Activated CD4-positive, alpha-beta T cell treated with anti-CD3 and anti-CD28 coated beads, Interleukin-2, amount 10 ng/mL, durations not matched to agents 7 days and 5 days (primary cell): ENCODE results near the gene NAP1L4. TPM values are rescaled to one million over a fixed set of nuclear protein-coding genes. Genes with fewer than 3 reads are reported as not detected.

ENCODE experiments used
- CTCF ChIA-PET: fragments of 350-600 bp; sonication (Branson Sonifier 250); formaldehyde crosslinking; loops from one replicate; lab custom pipeline; 2021; ENCODE audit warnings: antibody characterized with exemption; lab: Charles Lee
- POLR2A ChIA-PET: fragments of 350-600 bp; sonication (Branson Sonifier 250); formaldehyde crosslinking; loops from one replicate; lab custom pipeline; 2021; ENCODE audit warnings: antibody characterized with exemption; lab: Charles Lee
- DNase-seq: peaks from one replicate; pipeline ENCODE4 v3.0.0-alpha.2; 2020
- H3K27ac Mint-ChIP-seq: one replicate; pipeline ENCODE4 v1.8.0; 2021; ENCODE audit warnings: mild to moderate bottlenecking, moderate library complexity, mixed read lengths
- H3K27me3 Mint-ChIP-seq: one replicate; pipeline ENCODE4 v1.8.0; 2021; ENCODE audit warnings: mixed read lengths
- H3K36me3 Mint-ChIP-seq: one replicate; pipeline ENCODE4 v1.8.0; 2021; ENCODE audit warnings: low read depth, mixed read lengths
- H3K4me1 Mint-ChIP-seq: one replicate; pipeline ENCODE4 v1.8.0; 2021; ENCODE audit warnings: mixed read lengths
- H3K4me3 Mint-ChIP-seq: one replicate; pipeline ENCODE4 v1.8.0; 2021; ENCODE audit warnings: mild to moderate bottlenecking, moderate library complexity, mixed read lengths
- H3K9me3 Mint-ChIP-seq: one replicate; pipeline ENCODE4 v1.8.0; 2021; ENCODE audit warnings: mixed read lengths
- total RNA-seq, 2 experiments: library from RNA; stranded (reverse); gene quantifications; one replicate each; pipeline ENCODE4 v1.2.3, GENCODE V29; 2021

NAP1L4 gene
- total RNA-seq, result 100 to 1,000 TPM; 354 to 367 TPM

GRCh38 chr11:2992234-2992996 is at the start of gene NAP1L4:
NAP1L4 (minus strand) TSS chr11:2992329; CDS start chr11:2979220, 13,109 bp downstream.
- Mint-ChIP-seq H3K4me1 (peaks cover 24% of the 10 kb centered on the region), H3K27me3 (no peaks in the 10 kb centered on the region), H3K27ac (peak within 1 kb of the TSS; percentile 97), H3K36me3 (peaks cover 39% of the 10 kb centered on the region), H3K9me3 (no peaks in the 10 kb centered on the region), H3K4me3 (peak within 1 kb of the TSS; percentile 96)
- ChIA-PET POLR2A (interaction anchor here (0.7 to 1.0 kb wide), 2 partner anchors 21 to 22 kb away, joined by 4 to 7 read pairs; no protein-coding TSS in a partner anchor), CTCF (interaction anchor here (0.6 to 0.7 kb wide), 2 partner anchors 9 to 22 kb away, joined by 4 to 5 read pairs; no protein-coding TSS in a partner anchor)
- peak; percentile 97 for DNase-seq

GRCh38 chr11:3040881-3041280 is 48.8 kb upstream of the NAP1L4 start:
- no peak overlapping the region for H3K4me3 Mint-ChIP-seq
- no peaks in the 10 kb centered on the region for H3K9me3 Mint-ChIP-seq
- H3K36me3 Mint-ChIP-seq, result peaks cover 56% of the 10 kb centered on the region
- ChIA-PET CTCF (interaction anchor here (1.4 kb wide), 1 partner anchor 51 kb away, joined by 3 read pairs; no protein-coding TSS in a partner anchor), POLR2A (no interaction called here)
- peaks cover 28% of the 10 kb centered on the region for H3K4me1 Mint-ChIP-seq
- no peak overlapping the region for H3K27ac Mint-ChIP-seq
- DNase-seq, result no peak
- H3K27me3 Mint-ChIP-seq, result no peaks in the 10 kb centered on the region

GRCh38 chr11:3037945-3038271 is 45.8 kb upstream of the NAP1L4 start:
- peaks cover 32% of the 10 kb centered on the region for H3K4me1 Mint-ChIP-seq
- no peak overlapping the region for H3K4me3 Mint-ChIP-seq

GRCh38 chr11:3037040-3037944 is 45.2 kb upstream of the NAP1L4 start:
- H3K27ac Mint-ChIP-seq, result peak overlapping the region; percentile 43
- ChIA-PET POLR2A (interaction anchor here (0.7 kb wide), 1 partner anchor 54 kb away, joined by 3 read pairs; no protein-coding TSS in a partner anchor), CTCF (interaction anchor here (1.0 to 3.6 kb wide), 11 partner anchors 8 to 59 kb away, joined by 3 to 24 read pairs (median 4); no protein-coding TSS in a partner anchor)
- peaks cover 68% of the 10 kb centered on the region for H3K36me3 Mint-ChIP-seq
- H3K4me3 Mint-ChIP-seq, result no peak overlapping the region
- no peaks in the 10 kb centered on the region for H3K9me3 Mint-ChIP-seq
- H3K27me3 Mint-ChIP-seq, result no peaks in the 10 kb centered on the region
- peaks cover 37% of the 10 kb centered on the region for H3K4me1 Mint-ChIP-seq
- peak; percentile 55 for DNase-seq

More at GRCh38 chr11:3037945-3038271, 45.8 kb upstream of the NAP1L4 start:
- Mint-ChIP-seq H3K9me3 (no peaks in the 10 kb centered on the region), H3K27ac (peak overlapping the region; percentile 28), H3K36me3 (peaks cover 62% of the 10 kb centered on the region), H3K27me3 (no peaks in the 10 kb centered on the region)
- DNase-seq, result no peak
- ChIA-PET CTCF (interaction anchor here (1.0 to 3.6 kb wide), 10 partner anchors 8 to 52 kb away, joined by 3 to 24 read pairs (median 4); no protein-coding TSS in a partner anchor), POLR2A (interaction anchor here (0.7 kb wide), 1 partner anchor 53 kb away, joined by 3 read pairs; no protein-coding TSS in a partner anchor)

- H3K27ac Mint-ChIP-seq, result peak overlapping the region; percentile 80
- H3K4me3 Mint-ChIP-seq, result no peak overlapping the region
- H3K4me1 Mint-ChIP-seq, result peaks cover 43% of the 10 kb centered on the region
- POLR2A ChIA-PET, result no interaction called here
- peaks cover 68% of the 10 kb centered on the region for H3K36me3 Mint-ChIP-seq
- no peak for DNase-seq
- CTCF ChIA-PET, result interaction anchor here (0.6 to 2.3 kb wide), 7 partner anchors 8 to 60 kb away, joined by 3 to 24 read pairs (median 3); no protein-coding TSS in a partner anchor
- H3K27me3 Mint-ChIP-seq, result no peaks in the 10 kb centered on the region
- H3K9me3 Mint-ChIP-seq, result no peaks in the 10 kb centered on the region
Measured at GRCh38 chr11:3036419-3036818, 44.3 kb upstream of the NAP1L4 start.

- H3K9me3 Mint-ChIP-seq, result no peaks in the 10 kb centered on the region
- H3K4me3 Mint-ChIP-seq, result no peak overlapping the region
- ChIA-PET POLR2A (no interaction called here), CTCF (interaction anchor here (0.6 to 1.4 kb wide), 4 partner anchors 15 to 56 kb away, joined by 3 to 9 read pairs (median 3); no protein-coding TSS in a partner anchor)
- H3K4me1 Mint-ChIP-seq, result peaks cover 54% of the 10 kb centered on the region
- no peaks in the 10 kb centered on the region for H3K27me3 Mint-ChIP-seq
- DNase-seq, result no peak
- H3K36me3 Mint-ChIP-seq, result peaks cover 71% of the 10 kb centered on the region
- no peak overlapping the region for H3K27ac Mint-ChIP-seq
Measured at GRCh38 chr11:3035333-3035732, 43.2 kb upstream of the NAP1L4 start.

- ChIA-PET CTCF (interaction anchor here (0.6 kb wide), 1 partner anchor 44 kb away, joined by 4 read pairs; no protein-coding TSS in a partner anchor), POLR2A (no interaction called here)
- peak overlapping the region; percentile 60 for H3K27ac Mint-ChIP-seq
- H3K9me3 Mint-ChIP-seq, result no peaks in the 10 kb centered on the region
- H3K4me1 Mint-ChIP-seq, result peaks cover 34% of the 10 kb centered on the region
- H3K4me3 Mint-ChIP-seq, result no peak overlapping the region
- H3K27me3 Mint-ChIP-seq, result no peaks in the 10 kb centered on the region
- DNase-seq, result no peak
- H3K36me3 Mint-ChIP-seq, result peaks cover 68% of the 10 kb centered on the region
Measured at GRCh38 chr11:3030289-3031070, 38.4 kb upstream of the NAP1L4 start.

GRCh38 chr11:3028813-3029212 is 36.7 kb upstream of the NAP1L4 start:
- peaks cover 33% of the 10 kb centered on the region for H3K4me1 Mint-ChIP-seq
- CTCF ChIA-PET, result interaction anchor here (1.1 kb wide), 1 partner anchor 9 kb away, joined by 3 read pairs; no protein-coding TSS in a partner anchor

GRCh38 chr11:3026803-3027202 is 34.7 kb upstream of the NAP1L4 start:
- POLR2A ChIA-PET, result no interaction called here
- CTCF ChIA-PET, result interaction anchor here (1.5 kb wide), 1 partner anchor 14 kb away, joined by 5 read pairs; no protein-coding TSS in a partner anchor
- peaks cover 44% of the 10 kb centered on the region for H3K4me1 Mint-ChIP-seq
- H3K9me3 Mint-ChIP-seq, result no peaks in the 10 kb centered on the region
- no peak for DNase-seq
- H3K36me3 Mint-ChIP-seq, result peaks cover 70% of the 10 kb centered on the region
- H3K27ac Mint-ChIP-seq, result no peak overlapping the region
- no peak overlapping the region for H3K4me3 Mint-ChIP-seq
- no peaks in the 10 kb centered on the region for H3K27me3 Mint-ChIP-seq

More at GRCh38 chr11:3028813-3029212, 36.7 kb upstream of the NAP1L4 start:
- no peak for DNase-seq
- peaks cover 66% of the 10 kb centered on the region for H3K36me3 Mint-ChIP-seq
- no peaks in the 10 kb centered on the region for H3K9me3 Mint-ChIP-seq
- H3K4me3 Mint-ChIP-seq, result no peak overlapping the region
- POLR2A ChIA-PET, result no interaction called here
- H3K27ac Mint-ChIP-seq, result no peak overlapping the region
- H3K27me3 Mint-ChIP-seq, result no peaks in the 10 kb centered on the region

- ChIA-PET POLR2A (interaction anchor here (0.7 kb wide), 1 partner anchor 77 kb away, joined by 4 read pairs; no protein-coding TSS in a partner anchor), CTCF (interaction anchor here (0.7 to 1.4 kb wide), 8 partner anchors 8 to 492 kb away, joined by 3 to 7 read pairs (median 4); partner anchors contain the start of gene PHLDA2)
- peaks cover 50% of the 10 kb centered on the region for H3K4me1 Mint-ChIP-seq
- H3K27me3 Mint-ChIP-seq, result no peaks in the 10 kb centered on the region
- H3K36me3 Mint-ChIP-seq, result peaks cover 65% of the 10 kb centered on the region
- H3K4me3 Mint-ChIP-seq, result no peak overlapping the region
- no peaks in the 10 kb centered on the region for H3K9me3 Mint-ChIP-seq
- no peak for DNase-seq
- H3K27ac Mint-ChIP-seq, result peak overlapping the region; percentile 87
Measured at GRCh38 chr11:3022982-3023381, 30.9 kb upstream of the NAP1L4 start.

GRCh38 chr11:3022300-3022967 is 30.3 kb upstream of the NAP1L4 start:
- Mint-ChIP-seq H3K27ac (peak overlapping the region; percentile 87), H3K4me3 (peak overlapping the region; percentile 29), H3K9me3 (no peaks in the 10 kb centered on the region), H3K4me1 (peaks cover 55% of the 10 kb centered on the region), H3K36me3 (peaks cover 69% of the 10 kb centered on the region), H3K27me3 (no peaks in the 10 kb centered on the region)
- DNase-seq, result peak; percentile 37
- CTCF ChIA-PET, result interaction anchor here (0.7 to 2.1 kb wide), 6 partner anchors 25 to 491 kb away, joined by 3 to 10 read pairs (median 4); partner anchors contain the start of gene PHLDA2
- POLR2A ChIA-PET, result interaction anchor here (0.7 kb wide), 1 partner anchor 76 kb away, joined by 4 read pairs; no protein-coding TSS in a partner anchor
